GM21423 (cell line): ENCODE data around the gene TBL1Y.
"Not testable (repeated sequence)": the region's sequence is repeated elsewhere in the genome, so short reads cannot be mapped to it uniquely, and the experiment has no call there.

Experiments
- ATAC-seq: cut with Tn5 transposase; IDR thresholded peaks from one replicate; pipeline ENCODE4 v1.9.1; 2021; ENCODE audit warnings: mild to moderate bottlenecking, moderate library complexity; ENCODE audit not compliant: unreplicated experiment

The TBL1Y gene

GRCh38 chrY:6972271-6972887 lies 61.9 kb downstream of the TBL1Y start:
- ATAC-seq = no peak

- no peak for ATAC-seq
These were observed 64.5 kb downstream of the TBL1Y start for GRCh38 chrY:6974971-6975370.

DNA sequence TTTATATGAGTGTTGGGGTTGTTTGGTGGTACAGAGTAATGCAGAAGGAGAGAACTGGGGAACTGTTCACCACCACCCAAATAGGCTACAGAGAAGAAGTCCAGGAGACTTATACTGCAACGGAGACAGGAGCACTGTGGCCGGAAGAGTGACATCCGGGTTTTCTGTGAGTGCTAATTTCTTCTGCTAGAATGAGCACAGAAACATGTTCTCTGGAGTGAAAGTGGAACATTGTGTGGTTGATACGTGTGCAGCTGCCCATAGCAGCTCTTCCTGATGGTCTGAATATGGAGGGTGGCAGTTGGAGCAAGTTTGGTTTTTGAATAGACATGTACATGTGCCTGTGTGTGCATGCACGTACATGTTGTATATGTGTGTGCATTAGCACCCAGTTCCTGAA lies 67.3 kb downstream of the TBL1Y start:
- ATAC-seq = no peak

- ATAC-seq = no peak
These were observed 72.7 kb downstream of the TBL1Y start for GRCh38 chrY:6983221-6983620.

DNA sequence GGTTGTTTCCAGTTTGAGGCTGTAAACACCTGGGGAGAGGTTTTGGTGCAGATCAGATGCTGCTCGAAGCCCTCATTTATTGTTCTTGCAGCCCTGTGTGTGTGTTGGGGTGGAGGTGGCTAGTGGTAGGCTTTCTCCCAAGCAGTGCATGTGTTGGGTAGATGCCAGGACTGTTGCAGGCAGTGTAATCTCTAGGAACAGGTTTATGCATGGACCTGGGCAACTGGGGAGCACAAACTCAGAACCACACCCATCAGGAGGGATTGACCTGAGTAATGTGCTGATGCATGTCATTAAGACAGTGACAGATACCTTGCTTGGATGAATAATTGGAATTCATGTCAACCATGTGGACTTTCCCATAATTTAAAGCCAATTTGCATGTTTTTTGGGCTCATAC lies 77.3 kb downstream of the TBL1Y start:
- no peak for ATAC-seq

GRCh38 chrY:6989886-6990620 lies 79.6 kb downstream of the TBL1Y start:
- no peak for ATAC-seq

DNA sequence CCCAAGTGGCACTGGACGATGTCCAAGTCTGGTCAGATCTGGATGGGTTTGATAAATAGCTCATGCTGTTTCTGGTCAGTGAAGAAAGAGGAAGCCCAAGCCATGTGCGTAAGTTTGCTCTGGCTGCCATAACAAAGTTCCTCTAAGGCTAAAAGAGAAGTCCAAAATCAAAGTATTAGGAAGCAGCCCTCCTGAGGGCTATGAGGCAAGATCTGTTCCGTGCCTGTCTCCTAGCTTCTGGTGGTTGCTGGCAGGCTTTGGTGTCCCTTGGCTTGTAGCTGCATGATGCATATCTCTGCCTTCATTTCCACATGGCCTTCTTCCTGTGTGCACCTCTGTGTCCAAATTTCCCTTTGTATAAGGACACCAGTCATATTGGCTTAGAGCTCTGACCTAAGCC lies 81.5 kb downstream of the TBL1Y start:
- no peak for ATAC-seq

DNA sequence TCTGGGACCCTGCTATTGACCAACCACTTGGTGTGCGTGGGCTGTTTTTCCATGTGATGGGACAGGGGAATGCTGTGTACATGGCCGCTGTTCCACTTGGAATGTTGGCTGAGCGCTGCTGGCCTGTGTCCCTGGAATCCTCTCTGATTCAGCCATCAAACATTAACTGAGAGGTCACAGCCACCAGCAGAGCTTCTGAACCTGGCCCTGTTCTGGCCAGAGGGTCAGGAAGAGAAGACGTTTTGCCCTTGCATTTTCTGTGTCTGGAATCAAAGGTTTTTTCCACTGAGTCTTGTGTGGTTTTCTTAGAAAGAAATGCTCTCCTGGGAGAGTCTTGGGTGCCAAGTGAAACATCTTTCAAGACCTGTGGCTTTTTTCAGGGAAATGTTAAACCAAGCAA lies 85.5 kb downstream of the TBL1Y start:
- no peak for ATAC-seq

- ATAC-seq = no peak
These were observed 87.1 kb downstream of the TBL1Y start for GRCh38 chrY:6997503-6998066.

DNA sequence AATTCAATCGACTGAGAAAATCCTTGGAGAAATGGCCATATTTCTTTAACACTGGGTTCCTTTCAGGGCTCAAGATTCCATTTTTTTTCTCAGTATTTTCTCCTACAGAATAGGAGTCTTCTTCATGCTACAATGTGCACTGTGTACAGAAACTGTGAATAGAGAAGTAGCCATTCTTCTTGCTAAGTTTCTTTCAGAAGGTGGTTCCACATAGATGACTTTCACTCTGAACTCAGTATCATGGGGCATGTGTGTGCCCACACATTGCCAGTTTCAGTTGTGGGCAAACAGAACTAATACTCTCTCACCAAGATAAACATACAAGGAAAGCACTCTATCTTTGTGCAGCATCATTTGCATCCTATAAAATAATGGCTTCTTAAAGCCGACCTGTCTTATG lies 89.4 kb downstream of the TBL1Y start:
- ATAC-seq = no peak

GRCh38 chrY:7002581-7002980 lies 92.1 kb downstream of the TBL1Y start:
- ATAC-seq = no peak

GRCh38 chrY:7007911-7008310 lies 97.4 kb downstream of the TBL1Y start:
- no peak for ATAC-seq

- ATAC-seq = no peak
These were observed 98.3 kb downstream of the TBL1Y start for GRCh38 chrY:7008578-7009355.

DNA sequence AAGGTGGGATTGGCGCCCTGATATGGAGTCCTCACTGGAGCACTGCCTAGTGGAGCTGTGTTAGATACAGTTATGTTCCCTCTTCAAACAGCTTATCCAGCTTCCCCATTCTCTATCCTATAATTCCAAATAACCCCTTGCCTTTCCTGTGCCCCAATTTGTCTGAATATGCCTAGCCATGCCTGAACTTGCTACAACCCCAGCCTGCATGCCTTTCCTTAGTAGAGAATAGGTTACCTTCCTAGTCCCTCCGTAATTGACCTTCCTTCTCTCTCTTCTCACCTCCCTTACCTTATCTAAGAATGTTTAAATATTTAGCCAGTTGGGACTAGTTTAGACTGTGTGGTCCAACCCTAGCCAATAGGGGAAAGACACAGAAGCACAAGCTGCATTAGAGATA lies 102.6 kb downstream of the TBL1Y start:
- ATAC-seq = no peak

- ATAC-seq = no peak
These were observed 106.0 kb downstream of the TBL1Y start for GRCh38 chrY:7016521-7016920.

DNA sequence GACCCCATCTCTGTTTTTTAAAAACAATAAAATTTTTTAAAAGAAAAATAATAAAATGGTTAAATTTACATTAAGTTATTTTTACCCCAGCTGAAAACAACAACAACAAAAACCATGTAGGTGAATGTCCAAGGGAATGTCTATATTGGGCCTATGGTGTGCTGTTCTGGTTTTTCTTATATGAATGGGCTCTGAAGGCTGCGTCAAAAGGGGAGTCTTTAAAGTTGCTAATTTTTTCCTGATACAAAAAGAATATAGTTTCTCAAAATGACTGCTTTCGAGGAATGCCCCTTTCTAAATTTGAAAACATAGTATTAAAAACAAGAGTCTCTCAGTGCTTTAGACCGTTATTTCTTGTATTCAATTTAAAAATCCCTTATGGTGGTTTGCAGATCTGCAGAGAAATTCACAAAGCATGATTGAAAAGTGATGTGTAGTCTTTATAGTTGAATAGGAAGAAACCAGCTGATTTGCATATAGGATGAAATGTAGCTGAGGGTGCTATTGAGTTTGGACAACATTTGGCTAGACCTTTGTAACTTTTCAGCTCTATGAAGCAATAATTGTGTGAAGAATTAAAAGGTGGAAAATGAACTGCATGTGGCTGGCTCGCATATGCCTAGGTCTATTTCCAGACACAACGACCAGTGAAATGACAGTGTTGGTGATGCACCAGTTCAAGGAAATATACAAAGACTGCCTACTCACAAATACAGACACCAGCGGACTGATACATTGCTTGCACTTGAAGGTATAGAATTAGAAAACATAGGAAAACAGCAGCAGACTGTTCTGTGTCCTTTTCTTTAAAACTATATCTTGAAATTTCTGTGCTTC lies 107.0 kb downstream of the TBL1Y start:
- ATAC-seq = no peak

DNA sequence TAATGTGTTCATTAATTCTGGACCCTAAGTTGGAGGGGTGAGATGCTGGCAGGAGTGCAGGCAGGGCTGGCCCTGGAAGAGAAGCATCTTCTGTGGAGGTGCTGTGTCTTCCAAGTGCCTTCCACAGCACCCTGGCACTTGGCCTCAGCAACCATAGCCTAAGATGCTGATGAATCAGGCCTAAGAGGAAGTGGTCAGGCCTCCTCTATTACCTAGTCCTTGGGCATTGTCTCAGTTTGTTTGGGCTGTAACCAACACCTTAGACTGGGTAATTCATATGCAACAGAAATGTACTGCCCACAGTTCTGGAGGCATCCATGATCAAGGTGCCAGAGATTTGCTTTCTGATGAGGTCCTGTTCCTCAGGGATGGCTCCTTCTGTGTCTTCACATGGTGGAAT lies 128.5 kb downstream of the TBL1Y start:
- ATAC-seq = no peak

- ATAC-seq = no peak
These were observed 130.2 kb downstream of the TBL1Y start for GRCh38 chrY:7040662-7041061.

GRCh38 chrY:7041983-7042382 lies 131.5 kb downstream of the TBL1Y start:
- ATAC-seq = no peak

- ATAC-seq = not testable (repeated sequence)
These were observed 142.0 kb downstream of the TBL1Y start for GRCh38 chrY:7052461-7052860.

- ATAC-seq = no peak
These were observed 146.4 kb downstream of the TBL1Y start for GRCh38 chrY:7056886-7057285.
